Measurements from ENCODE around the gene PCSK2.

DNA sequence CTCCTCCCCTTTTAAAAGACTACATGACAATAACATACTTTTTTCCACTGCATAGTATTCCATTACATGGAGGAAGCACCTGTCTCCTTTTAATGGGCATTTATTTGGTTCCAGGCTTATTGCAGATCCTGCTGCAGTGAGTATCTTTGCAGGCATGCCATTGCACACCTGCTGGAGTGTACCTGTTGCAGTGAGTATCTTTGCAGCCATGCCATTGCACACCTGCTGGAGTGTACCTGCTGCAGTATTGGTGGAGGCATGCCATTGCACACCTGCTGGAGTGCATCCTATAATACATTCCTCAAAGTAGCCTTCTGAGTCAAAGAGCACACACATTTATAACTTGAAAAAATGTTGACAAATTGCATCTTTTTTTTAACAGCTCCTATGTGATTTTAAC lies 302.7 kb downstream of the PCSK2 start:
- TF ChIP-seq POLR2AphosphoS5 (IDR thresholded peaks at IDR 0.05) (no peak), POLR2A (IDR thresholded peaks at IDR 0.05) (no peak), EP300 (IDR thresholded peaks at IDR 0.05; ENCODE audit: low read depth) (no peak)

Data from transverse colon (tissue), 3 donors.